Sigmoid colon (tissue), 7 donors: ENCODE results near the gene CMKLR1. TPM values are rescaled to one million over a fixed set of nuclear protein-coding genes. Genes with fewer than 3 reads are reported as not detected.

Source experiments
- DNase-seq: peaks from one replicate; pipeline ENCODE4 v3.0.0-alpha.2; 2019
- H3K27ac ChIP-seq, 4 donors: fragments of 200-600 bp; sonication (generic); one replicate each; pipeline ENCODE4 v1.5.1; 2016 to 2019; ENCODE audit warnings: mild to moderate bottlenecking in 1 of 4
- H3K27me3 ChIP-seq, 3 donors: fragments of 200-600 bp; sonication (generic); one replicate each; pipeline ENCODE4 v1.5.1; 2019; ENCODE audit warnings: mild to moderate bottlenecking in 1 of 3
- H3K36me3 ChIP-seq, 4 donors: fragments of 200-600 bp; sonication (generic); one replicate each; pipeline ENCODE4 v1.5.1; 2016 to 2019
- H3K4me1 ChIP-seq, 4 donors: fragments of 200-600 bp; sonication (generic); one replicate each; pipeline ENCODE4 v1.5.1; 2017 to 2019
- H3K4me3 ChIP-seq, 4 donors: fragments of 200-600 bp; sonication (generic); one replicate each; pipeline ENCODE4 v1.5.1; 2017 to 2019; ENCODE audit warnings: mild to moderate bottlenecking in 2 of 4, moderate library complexity in 1 of 4
- H3K9me3 ChIP-seq, 4 donors: fragments of 200-600 bp in 3 of 4; sonication (generic) in 3 of 4; one replicate each; pipeline versions ENCODE4 v1.5.1 to v1.6.1; 2013 to 2019
- CTCF ChIP-seq, 4 experiments: fragments of 450-650 bp in 3 of 4; fragments of 200-600 bp in 1 of 4; IDR thresholded peaks; one replicate each; pipeline ENCODE4 v1.5.1; 2016 to 2019; ENCODE audit warnings: antibody characterized with exemption in 4 of 4, mild to moderate bottlenecking in 3 of 4, moderate library complexity in 2 of 4
- EP300 ChIP-seq, 4 donors: sonication (generic); formaldehyde crosslinking; IDR thresholded peaks; one replicate each; pipeline ENCODE4 v1.6.1; 2017; ENCODE audit warnings: antibody characterized with exemption in 4 of 4
- POLR2A ChIP-seq, 2 donors: fragments of 450-650 bp; IDR thresholded peaks; one replicate each; pipeline ENCODE4 v1.6.1; 2016; ENCODE audit warnings: antibody characterized with exemption in 2 of 2, mild to moderate bottlenecking in 2 of 2, moderate library complexity in 2 of 2
- POLR2AphosphoS5 ChIP-seq, 4 donors: sonication (generic); formaldehyde crosslinking; IDR thresholded peaks; one replicate each; pipeline ENCODE4 v1.6.1; 2017; ENCODE audit warnings: antibody characterized with exemption in 4 of 4
- WGBS, 2 donors: extraction: QIAGEN DNeasy Blood & Tissue Kit; methylation state at CpG; one replicate each; pipeline ENCODE4 v1.1.7; 2013; 5-methylcytosine and 5-hydroxymethylcytosine counted together
- intact Hi-C: fragments of 100-400 bp; cut with DNase I; formaldehyde crosslinking; loops from one replicate; pipeline ENCODE4 v1.15.1; 2023
- polyA plus RNA-seq, 3 donors: library from polyadenylated mRNA; stranded (reverse); fragments of 200-250 nt; gene quantifications; one replicate each; pipeline ENCODE4 v1.2.3, GENCODE V29; 2013
- total RNA-seq, 4 donors: library from RNA; depleted of rRNA; stranded (reverse); fragments of >200 nt; gene quantifications; one replicate each; pipeline ENCODE4 v1.1.0, GENCODE V29; 2016
- donor health status: healthy with polysubstance abuse.
- donor health status: Bipolar disorder and iron deficiency.
- donor health status: healthy.

Gene CMKLR1
- total and polyA plus RNA-seq, 7 donors: 3.0 to 14.8 (median 10.0) TPM

- intact Hi-C loops: no loop called here
- TF ChIP-seq CTCF (IDR thresholded peaks at IDR 0.05) (no peak), POLR2AphosphoS5 (IDR thresholded peaks at IDR 0.05) (no peak), POLR2A (IDR thresholded peaks at IDR 0.05) (no peak), EP300 (IDR thresholded peaks at IDR 0.05) (no peak)
- DNase-seq: no peak
- Histone ChIP-seq H3K27ac (no peak overlapping the region), H3K36me3 (no peaks in the 10 kb centered on the region), H3K27me3 (no peaks in the 10 kb centered on the region), H3K4me1 (peaks cover 0 to 4% (median 2%) of the 10 kb centered on the region in 4 donors), H3K9me3 (peaks cover 0 to 18% (median 8%) of the 10 kb centered on the region in 4 donors), H3K4me3 (no peak overlapping the region)
- WGBS, 2 donors: 38 to 62% methylated on average over 4 of the region's 4 CpGs
Observed at GRCh38 chr12:108375986-108376663, 37.0 kb upstream of the CMKLR1 start.

- peaks cover 0 to 18% (median 8%) of the 10 kb centered on the region in 4 donors for H3K9me3 ChIP-seq
- DNase-seq: no peak
- H3K27ac ChIP-seq: no peak overlapping the region
- TF ChIP-seq CTCF (IDR thresholded peaks at IDR 0.05) (no peak), POLR2AphosphoS5 (IDR thresholded peaks at IDR 0.05) (no peak), POLR2A (IDR thresholded peaks at IDR 0.05) (no peak), EP300 (IDR thresholded peaks at IDR 0.05) (no peak)
- H3K36me3 ChIP-seq: no peaks in the 10 kb centered on the region
- no peak overlapping the region for H3K4me3 ChIP-seq
- 84 to 85% methylated on average over 2 of the region's 2 CpGs for WGBS, 2 donors
- intact Hi-C loops: no loop called here
- H3K27me3 ChIP-seq: no peaks in the 10 kb centered on the region
- peaks cover 0 to 4% (median 2%) of the 10 kb centered on the region in 4 donors for H3K4me1 ChIP-seq
Observed at GRCh38 chr12:108374596-108375320, 35.6 kb upstream of the CMKLR1 start.

GRCh38 chr12:108373111-108373510, 34.0 kb upstream of the CMKLR1 start:
- WGBS, 2 donors: 2 to 10% methylated on average over 1 of the region's 1 CpG
- Histone ChIP-seq H3K36me3 (no peaks in the 10 kb centered on the region), H3K27me3 (no peaks in the 10 kb centered on the region), H3K27ac (no peak overlapping the region), H3K4me3 (no peak overlapping the region), H3K4me1 (peaks cover 0 to 4% (median 2%) of the 10 kb centered on the region in 4 donors), H3K9me3 (peaks cover 0 to 18% (median 8%) of the 10 kb centered on the region in 4 donors)
- intact Hi-C loops: no loop called here
- TF ChIP-seq CTCF (IDR thresholded peaks at IDR 0.05) (no peak), EP300 (IDR thresholded peaks at IDR 0.05) (no peak), POLR2AphosphoS5 (IDR thresholded peaks at IDR 0.05) (no peak), POLR2A (IDR thresholded peaks at IDR 0.05) (no peak)
- no peak for DNase-seq

GRCh38 chr12:108371801-108372344, 32.8 kb upstream of the CMKLR1 start:
- intact Hi-C loops: no loop called here
- peaks cover 0 to 18% (median 8%) of the 10 kb centered on the region in 4 donors for H3K9me3 ChIP-seq
- H3K36me3 ChIP-seq: no peaks in the 10 kb centered on the region
- H3K4me3 ChIP-seq: no peak overlapping the region
- no peak for DNase-seq
- TF ChIP-seq POLR2AphosphoS5 (IDR thresholded peaks at IDR 0.05) (no peak), CTCF (IDR thresholded peaks at IDR 0.05) (no peak), POLR2A (IDR thresholded peaks at IDR 0.05) (no peak), EP300 (IDR thresholded peaks at IDR 0.05) (no peak)
- H3K4me1 ChIP-seq: peaks cover 0 to 4% (median 2%) of the 10 kb centered on the region in 4 donors
- 60 to 73% methylated on average over 6 of the region's 6 CpGs for WGBS, 2 donors
- H3K27ac ChIP-seq: no peak overlapping the region
- H3K27me3 ChIP-seq: no peaks in the 10 kb centered on the region
